Stimulated activated CD8-positive, alpha-beta memory T cell treated with anti-CD3 and anti-CD28 coated beads, Interleukin-12 subunit alpha, Interleukin-12 subunit beta, amount 100 ng/mL, for 24 hours (primary cell): ENCODE results near the gene LGALSL.

Experiments
- DNase-seq: peaks from one replicate; pipeline ENCODE4 v3.0.0-alpha.2; 2020; ENCODE audit errors: extremely low read depth

Gene LGALSL

DNA sequence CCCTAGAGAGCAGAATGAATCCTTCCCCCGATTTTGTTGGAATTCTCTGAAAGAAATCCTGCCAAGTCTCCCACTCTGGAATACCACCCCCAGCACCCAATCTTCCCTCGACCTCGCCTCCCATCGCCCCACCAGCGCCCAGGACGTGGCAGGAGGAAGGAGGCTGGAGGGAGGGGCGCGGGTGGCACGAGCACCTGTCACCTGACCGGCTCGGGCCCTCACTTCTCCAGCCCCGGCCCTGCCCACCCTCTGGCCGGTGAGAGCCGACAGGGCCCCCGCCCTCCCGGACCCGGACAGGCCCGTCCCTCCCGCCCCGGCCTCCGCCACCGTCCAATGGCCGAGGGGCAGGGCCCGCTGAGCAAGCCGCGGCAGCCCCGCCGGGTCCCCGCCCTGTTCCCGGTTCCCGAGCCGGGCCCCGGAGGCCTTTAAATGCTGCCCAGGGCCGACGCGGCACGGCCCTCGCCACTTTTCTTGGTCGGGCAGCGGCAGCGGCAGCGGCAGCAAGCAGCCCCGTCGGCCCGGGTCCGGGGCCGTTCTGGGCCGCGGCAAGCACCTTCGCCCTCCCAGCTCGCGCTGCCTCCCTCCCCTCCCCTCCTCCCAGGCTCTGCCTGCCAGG lies at the start of gene LGALSL:
TSS of gene LGALSL (plus strand) at position 393 of the 616 bp plus-strand sequence. CDS start 384 bp downstream, outside the sequence.
- DNase-seq, result no peak

DNA sequence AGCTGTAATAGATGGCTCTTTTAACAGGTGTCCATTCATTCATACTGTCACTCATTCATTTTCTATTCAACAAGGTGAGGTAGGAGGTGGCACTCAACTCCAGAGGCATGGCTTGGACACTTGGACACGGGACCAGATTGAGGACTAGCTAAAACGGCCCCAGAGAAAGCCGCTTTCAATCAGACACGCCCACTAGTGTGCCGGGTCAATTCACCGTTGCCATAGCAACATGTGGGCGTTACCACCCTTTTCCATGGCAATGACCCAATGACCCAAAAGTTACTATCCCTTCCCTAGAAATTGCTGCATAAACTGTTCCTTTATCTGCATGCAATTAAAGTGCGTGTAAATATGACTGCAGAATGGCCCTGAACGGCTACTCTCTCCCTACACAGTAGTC lies 49.2 kb upstream of the LGALSL start:
- DNase-seq, result no peak

DNA sequence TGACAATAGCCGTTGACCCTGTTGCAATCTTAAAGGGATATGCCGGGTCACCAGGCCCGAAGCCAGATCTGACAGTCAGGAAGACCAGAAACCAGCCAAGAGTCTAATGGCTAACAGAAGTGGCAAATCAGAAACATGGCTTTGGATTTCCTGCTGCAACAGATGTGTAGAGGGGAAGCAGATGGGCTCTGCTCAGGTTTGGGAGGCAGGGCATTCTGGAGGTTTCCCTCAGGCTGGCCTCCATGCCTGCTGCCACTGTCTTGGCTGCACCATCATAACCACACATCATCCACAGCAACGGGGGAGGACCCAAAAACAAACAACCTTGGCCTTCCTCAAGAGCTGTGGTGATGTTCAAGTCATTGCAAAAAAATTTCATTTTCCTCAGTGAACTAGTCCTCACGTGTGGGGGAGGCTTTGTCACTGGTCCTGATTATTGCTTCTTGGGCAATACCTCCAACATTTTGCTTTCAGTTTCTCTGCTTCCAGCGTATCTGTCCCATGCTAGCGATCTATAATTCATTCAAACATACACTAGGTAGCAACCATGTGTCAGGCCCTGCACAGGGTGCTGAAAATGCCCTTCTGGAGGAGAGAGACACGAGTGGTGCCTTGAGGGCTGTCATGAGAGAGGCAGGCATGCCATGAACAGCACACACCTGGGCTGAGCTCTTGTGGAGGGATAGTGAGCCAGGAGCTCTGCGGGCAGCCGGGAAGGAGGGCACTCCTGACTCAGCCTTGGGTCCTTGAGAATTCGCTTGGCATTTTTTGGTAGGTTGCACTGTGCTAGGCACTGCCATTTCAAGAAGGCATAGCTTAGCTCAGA lies 48.2 kb upstream of the LGALSL start:
- DNase-seq, result no peak

GRCh38 chr2:64406407-64406774 lies 47.6 kb upstream of the LGALSL start:
- no peak for DNase-seq

DNA sequence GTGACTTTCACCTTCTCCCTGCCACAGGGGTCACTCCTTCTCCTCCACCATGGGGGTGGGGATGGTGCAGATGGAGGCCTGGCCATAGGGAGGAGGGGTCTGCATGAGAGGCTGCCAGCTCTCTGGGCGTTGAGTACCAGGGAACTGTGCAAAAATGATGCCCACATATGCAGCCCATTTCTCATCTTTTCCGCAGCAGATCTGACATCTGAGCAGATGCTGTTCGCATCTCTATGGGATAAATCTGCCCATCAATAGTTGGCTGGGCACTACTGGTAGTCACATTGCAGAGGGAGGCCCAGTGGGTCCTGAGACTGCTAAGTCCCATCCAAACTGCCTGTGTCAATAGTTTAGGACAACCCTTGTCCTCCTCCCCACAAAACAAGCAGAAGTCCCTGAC lies 45.9 kb upstream of the LGALSL start:
- no peak for DNase-seq

DNA sequence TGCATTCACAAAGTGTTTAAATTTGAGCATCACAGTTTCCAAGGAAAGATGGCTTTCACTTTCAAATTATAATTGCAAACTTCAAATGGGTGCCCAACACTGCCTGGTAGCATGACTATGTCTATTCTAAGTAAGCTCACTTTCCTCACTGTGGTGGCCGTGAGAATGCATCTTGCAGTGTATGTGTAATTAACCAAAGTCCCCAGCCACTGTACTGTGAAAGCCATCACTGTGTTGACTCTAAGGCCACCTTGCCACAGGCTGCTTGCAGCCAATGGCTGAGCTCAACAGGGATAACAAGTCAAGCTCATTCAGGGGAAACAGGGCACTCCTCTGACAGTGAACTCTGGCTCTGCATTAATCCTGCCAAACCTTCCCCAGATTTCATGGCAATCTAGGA lies 43.3 kb upstream of the LGALSL start:
- no peak for DNase-seq

DNA sequence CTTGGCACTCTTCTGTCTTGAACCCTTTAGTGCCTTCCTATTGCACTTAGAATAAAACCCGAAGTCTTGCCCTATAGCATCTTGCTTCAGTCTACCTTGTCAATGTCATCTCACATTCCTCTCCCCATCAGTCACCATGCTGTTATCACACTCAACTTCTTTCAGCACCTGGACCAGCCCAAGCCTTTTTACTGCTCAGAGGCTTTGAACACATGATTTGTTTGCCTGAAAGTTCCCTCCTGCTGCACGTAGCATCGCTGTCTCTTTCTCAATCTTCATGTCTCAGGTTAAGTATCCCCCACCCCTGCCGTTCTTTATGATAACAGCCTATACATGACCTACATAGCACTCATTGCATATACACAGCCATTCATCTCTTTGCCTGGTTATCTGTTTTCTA lies 41.3 kb upstream of the LGALSL start:
- DNase-seq, result no peak

- no peak for DNase-seq
These were observed 39.1 kb upstream of the LGALSL start for GRCh38 chr2:64414736-64415435.

- no peak for DNase-seq
These were observed 36.3 kb upstream of the LGALSL start for GRCh38 chr2:64417624-64418023.

- no peak for DNase-seq
These were observed 34.3 kb upstream of the LGALSL start for GRCh38 chr2:64419596-64420165.

- DNase-seq, result no peak
These were observed 33.3 kb upstream of the LGALSL start for GRCh38 chr2:64420677-64421076.

DNA sequence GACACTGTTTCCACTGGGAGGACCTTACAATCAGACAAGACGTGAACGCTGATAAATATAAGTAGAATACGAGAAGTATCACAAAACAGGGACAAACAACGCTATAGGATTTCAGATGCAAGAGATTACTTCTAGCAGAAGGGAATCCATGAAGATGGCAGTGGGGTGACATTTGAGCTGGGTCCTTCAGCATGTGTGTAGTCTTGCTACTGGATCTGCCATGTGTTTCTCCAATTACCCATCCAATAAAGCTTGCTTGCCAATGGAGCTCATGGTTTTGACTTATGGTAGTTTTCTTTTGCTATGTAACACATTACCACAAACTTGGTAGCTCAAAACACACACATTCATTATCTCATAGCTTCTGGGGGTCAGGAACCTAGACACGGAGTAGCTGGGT lies 32.8 kb upstream of the LGALSL start:
- no peak for DNase-seq

GRCh38 chr2:64422466-64422865 lies 31.5 kb upstream of the LGALSL start:
- DNase-seq, result no peak

- DNase-seq, result no peak
These were observed 30.7 kb upstream of the LGALSL start for GRCh38 chr2:64423303-64423702.

- no peak for DNase-seq
These were observed 29.5 kb upstream of the LGALSL start for GRCh38 chr2:64424416-64424987.

DNA sequence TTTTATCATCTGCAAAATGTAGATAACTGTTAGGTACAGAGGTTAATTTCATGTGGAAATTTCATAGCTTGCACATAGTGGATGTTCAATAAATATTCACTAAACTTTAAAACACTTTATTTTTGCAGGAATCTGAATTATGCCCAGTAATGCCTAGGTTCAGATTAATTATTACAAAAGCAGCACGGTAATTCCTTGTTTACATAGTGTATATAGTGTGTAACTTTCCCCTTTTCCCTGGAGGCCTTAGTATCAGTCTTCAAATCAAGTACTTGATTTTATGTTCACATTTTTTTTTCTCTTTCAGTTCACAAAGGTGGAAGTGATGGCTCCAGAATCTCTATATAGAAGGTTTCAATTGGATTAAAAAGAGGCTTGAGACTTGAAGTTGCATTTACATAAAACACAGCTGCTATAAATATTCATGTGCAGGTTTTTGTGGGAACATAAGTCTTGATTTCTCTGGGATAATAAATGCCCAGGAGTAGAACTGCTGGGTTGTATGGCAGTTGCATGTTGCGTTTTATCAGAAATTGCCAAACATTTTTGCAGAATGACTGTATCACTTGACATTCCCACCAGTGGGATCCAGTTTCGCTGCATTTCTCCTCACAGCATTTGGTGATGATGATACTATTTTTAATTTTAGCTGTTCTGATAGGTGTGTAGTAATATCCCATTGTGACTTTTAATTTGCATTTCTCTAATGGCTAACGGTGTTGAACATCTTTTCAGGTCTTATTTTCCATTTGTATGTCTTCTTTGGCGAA lies 27.6 kb upstream of the LGALSL start:
- no peak for DNase-seq

- DNase-seq, result no peak
These were observed 19.8 kb upstream of the LGALSL start for GRCh38 chr2:64434039-64434657.

- no peak for DNase-seq
These were observed 16.1 kb upstream of the LGALSL start for GRCh38 chr2:64437883-64438282.

DNA sequence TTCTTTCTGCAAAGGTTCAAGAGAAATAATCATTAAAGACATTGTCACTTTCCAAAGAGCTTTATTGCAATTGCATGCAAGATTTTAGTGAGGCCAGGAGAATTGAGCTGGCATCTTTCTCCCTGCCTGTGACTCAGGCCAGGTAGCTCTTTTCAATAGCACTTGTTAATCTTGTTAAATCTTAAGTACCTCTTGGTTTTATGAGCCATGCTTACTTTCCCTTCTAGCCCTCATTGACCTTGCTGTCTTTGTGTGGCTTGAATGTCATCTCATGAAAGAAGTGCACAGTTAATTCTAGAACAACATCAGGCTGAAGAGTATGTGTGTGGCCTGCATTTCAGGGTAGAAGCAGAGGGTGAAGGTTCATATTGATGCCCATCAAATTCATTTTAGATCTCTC lies 14.8 kb upstream of the LGALSL start:
- DNase-seq, result no peak

DNA sequence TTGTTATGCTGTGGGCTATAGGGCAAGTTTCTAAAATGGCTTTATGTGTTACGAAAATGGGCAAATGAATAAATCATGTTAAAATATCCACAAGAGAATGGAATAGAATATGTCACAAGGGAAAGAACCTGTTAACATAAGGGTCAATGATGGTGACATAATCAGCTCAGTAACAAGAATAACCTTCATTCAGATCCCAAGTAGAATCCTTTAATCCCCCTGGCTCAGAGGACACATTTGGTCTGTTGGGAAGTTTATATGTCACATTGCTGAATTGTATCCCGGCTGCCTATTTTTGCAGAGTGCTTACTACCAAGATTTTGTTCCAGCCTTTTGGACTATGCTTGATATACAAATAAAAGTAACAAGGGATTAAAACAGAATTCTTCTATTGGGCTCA lies 13.1 kb upstream of the LGALSL start:
- no peak for DNase-seq

GRCh38 chr2:64442277-64442676 lies 11.7 kb upstream of the LGALSL start:
- DNase-seq, result no peak
